Natural killer cell (primary cell): ENCODE data around the gene CPA2. TPM values are rescaled to one million over a fixed set of nuclear protein-coding genes. Genes with fewer than 3 reads are reported as not detected.
"Not testable (repeated sequence)": the region's sequence is repeated elsewhere in the genome, so short reads cannot be mapped to it uniquely, and the experiment has no call there.

Source experiments
- ATAC-seq, 3 donors: fragments of 150-1000 bp in 2 of 3; fragments of 200-7000 bp in 1 of 3; cut with Tn5 transposase; 1 replicate in 1 of 3; 2 replicates in 2 of 3; pipeline ENCODE4 v1.10.0; 2021; ENCODE audit warnings: mild to moderate bottlenecking in 2 of 3, moderate library complexity in 2 of 3
- DNase-seq, 2 donors: peaks; one replicate each; pipeline versions ENCODE4 v3.0.0 to v3.0.0-alpha.2; 2013 to 2021; ENCODE audit warnings: mixed read lengths in 1 of 2
- H3K27ac ChIP-seq: one replicate; pipeline ENCODE4 v1.5.1; 2013; ENCODE audit warnings: mild to moderate bottlenecking, low read length
- H3K27me3 ChIP-seq: one replicate; pipeline ENCODE4 v1.6.1; 2013; ENCODE audit warnings: low read length; ENCODE audit not compliant: control insufficient read depth, insufficient read depth
- H3K36me3 ChIP-seq: one replicate; pipeline ENCODE4 v1.6.1; 2013; ENCODE audit warnings: low read length; ENCODE audit not compliant: control insufficient read depth, insufficient read depth
- H3K4me1 ChIP-seq: one replicate; pipeline ENCODE4 v1.6.1; 2013; ENCODE audit warnings: low read length; ENCODE audit not compliant: control insufficient read depth, insufficient read depth
- H3K4me3 ChIP-seq: one replicate; pipeline ENCODE4 v1.5.1; 2013; ENCODE audit warnings: low read length
- H3K9me3 ChIP-seq: one replicate; pipeline ENCODE4 v1.6.1; 2013; ENCODE audit warnings: low read length; ENCODE audit not compliant: control insufficient read depth, insufficient read depth
- H3K27ac Mint-ChIP-seq, 2 donors: one replicate each; pipeline ENCODE4 v1.8.0; 2022; ENCODE audit warnings: mild to moderate bottlenecking in 2 of 2, mixed read lengths in 2 of 2, moderate library complexity in 1 of 2
- H3K27me3 Mint-ChIP-seq, 2 donors: one replicate each; pipeline ENCODE4 v1.8.0; 2022; ENCODE audit warnings: low read depth in 2 of 2, mixed read lengths in 2 of 2
- H3K36me3 Mint-ChIP-seq: one replicate; pipeline ENCODE4 v1.8.0; 2022; ENCODE audit warnings: mixed read lengths
- H3K4me1 Mint-ChIP-seq, 2 donors: one replicate each; pipeline ENCODE4 v1.8.0; 2022; ENCODE audit warnings: mixed read lengths in 2 of 2
- H3K4me3 Mint-ChIP-seq: one replicate; pipeline ENCODE4 v1.8.0; 2022; ENCODE audit warnings: mild to moderate bottlenecking, moderate library complexity, mixed read lengths
- H3K9me3 Mint-ChIP-seq, 2 donors: one replicate each; pipeline ENCODE4 v1.8.0; 2022; ENCODE audit warnings: mixed read lengths in 2 of 2
- CTCF ChIP-seq: fragments of 200-600 bp; IDR thresholded peaks from one replicate; pipeline ENCODE4 v1.8.0; 2022; ENCODE audit warnings: antibody characterized with exemption
- WGBS: methylation state at CpG from one replicate; pipeline ENCODE4 v1.1.7; 2013; ENCODE audit warnings: missing lambda C conversion rate; ENCODE audit not compliant: insufficient coverage; 5-methylcytosine and 5-hydroxymethylcytosine counted together
- intact Hi-C: fragments of 100-400 bp; cut with micrococcal nuclease; formaldehyde crosslinking; loops from one replicate; pipeline ENCODE4 v1.14.2; 2022
- total RNA-seq, 4 donors: library from RNA; stranded (reverse); fragments of 120-200 nt in 1 of 4; gene quantifications; one replicate each; pipeline versions ENCODE4 v1.2.3 to v1.2.4, GENCODE V29; 2013 to 2022

The CPA2 gene
- total RNA-seq, 3 donors from 2014 or later (not counting 1 experiment from before 2014, with no cell fraction given), result not detected

GRCh38 chr7:130240240-130240639 lies 26.4 kb upstream of the CPA2 start:
- peaks cover 18 to 20% of the 10 kb centered on the region in 2 donors for H3K27me3 Mint-ChIP-seq
- H3K36me3 Mint-ChIP-seq, result no peaks in the 10 kb centered on the region
- no peak overlapping the region for H3K27ac ChIP-seq
- TF ChIP-seq CTCF, result no peak
- DNase-seq (no peak), ATAC-seq (no peak)
- no peak overlapping the region for H3K4me3 ChIP-seq
- H3K4me1 ChIP-seq, result no peaks in the 10 kb centered on the region
- WGBS, result 100% methylated on average over 1 of the region's 1 CpG
- H3K9me3 Mint-ChIP-seq, result no peaks in the 10 kb centered on the region
- H3K36me3 ChIP-seq, result no peaks in the 10 kb centered on the region
- peaks cover 2% of the 10 kb centered on the region for H3K27me3 ChIP-seq
- no peaks in the 10 kb centered on the region for H3K9me3 ChIP-seq
- no peak overlapping the region for H3K4me3 Mint-ChIP-seq
- H3K27ac Mint-ChIP-seq, result no peak overlapping the region
- H3K4me1 Mint-ChIP-seq, result peaks cover 0 to 5% of the 10 kb centered on the region in 2 donors
- intact Hi-C loops, result loop anchor here (5.0 kb wide), 1 partner anchor 322 kb away; no protein-coding TSS in a partner anchor

GRCh38 chr7:130242198-130243014 lies 24.3 kb upstream of the CPA2 start:
- H3K4me1 Mint-ChIP-seq, result peaks cover 0 to 5% of the 10 kb centered on the region in 2 donors
- peak; percentile 70 for TF ChIP-seq CTCF
- WGBS, result 20% methylated on average over 4 of the region's 5 CpGs
- intact Hi-C loops, result loop anchor here (1.0 to 5.0 kb wide), 3 partner anchors 320 to 590 kb away; no protein-coding TSS in a partner anchor
- H3K36me3 Mint-ChIP-seq, result no peaks in the 10 kb centered on the region
- H3K4me3 Mint-ChIP-seq, result no peak overlapping the region
- H3K27ac Mint-ChIP-seq, result no peak overlapping the region
- Histone ChIP-seq H3K4me1 (no peaks in the 10 kb centered on the region), H3K27me3 (peaks cover 2% of the 10 kb centered on the region), H3K27ac (no peak overlapping the region), H3K36me3 (no peaks in the 10 kb centered on the region), H3K4me3 (no peak overlapping the region), H3K9me3 (no peaks in the 10 kb centered on the region)
- H3K9me3 Mint-ChIP-seq, result no peaks in the 10 kb centered on the region
- DNase-seq, result peak; percentile 35 to 72
- peaks cover 12 to 26% of the 10 kb centered on the region in 2 donors for H3K27me3 Mint-ChIP-seq
- peak; percentile 53 to 71 (median 64) for ATAC-seq

- H3K4me3 ChIP-seq, H3K4me1 ChIP-seq, H3K9me3 ChIP-seq, H3K4me1 Mint-ChIP-seq, H3K9me3 Mint-ChIP-seq, ATAC-seq, DNase-seq, H3K36me3 Mint-ChIP-seq, H3K4me3 Mint-ChIP-seq, H3K27ac ChIP-seq, H3K27me3 ChIP-seq, H3K27ac Mint-ChIP-seq, H3K36me3 ChIP-seq: not testable (repeated sequence)
- intact Hi-C loops, result loop anchor here (2.0 to 5.0 kb wide), 2 partner anchors 319 to 589 kb away; no protein-coding TSS in a partner anchor
- H3K27me3 Mint-ChIP-seq, result peaks cover 12 to 26% of the 10 kb centered on the region in 2 donors
- WGBS, result 33% methylated on average over 1 of the region's 1 CpG
These were observed 23.2 kb upstream of the CPA2 start for GRCh38 chr7:130243486-130243885.

- intact Hi-C loops, H3K36me3 Mint-ChIP-seq, H3K36me3 ChIP-seq, DNase-seq, ATAC-seq, H3K4me1 Mint-ChIP-seq, H3K9me3 Mint-ChIP-seq, H3K4me1 ChIP-seq, H3K27ac ChIP-seq, H3K27me3 ChIP-seq, H3K4me3 Mint-ChIP-seq, H3K4me3 ChIP-seq, H3K27ac Mint-ChIP-seq, H3K9me3 ChIP-seq: not testable (repeated sequence)
- 100% methylated on average over 1 of the region's 1 CpG for WGBS
- H3K27me3 Mint-ChIP-seq, result peaks cover 12 to 26% of the 10 kb centered on the region in 2 donors
These were observed 20.2 kb upstream of the CPA2 start for GRCh38 chr7:130246491-130246890.

GRCh38 chr7:130248842-130249241 lies 17.8 kb upstream of the CPA2 start:
- DNase-seq, H3K27ac Mint-ChIP-seq, H3K4me3 Mint-ChIP-seq, H3K27me3 ChIP-seq, H3K9me3 ChIP-seq, H3K9me3 Mint-ChIP-seq, H3K36me3 Mint-ChIP-seq, H3K4me1 Mint-ChIP-seq, H3K4me3 ChIP-seq, intact Hi-C loops, H3K27ac ChIP-seq, H3K4me1 ChIP-seq, ATAC-seq, H3K36me3 ChIP-seq: not testable (repeated sequence)
- WGBS, result 85% methylated on average over 4 of the region's 5 CpGs
- H3K27me3 Mint-ChIP-seq, result peaks cover 18 to 33% of the 10 kb centered on the region in 2 donors

GRCh38 chr7:130249626-130250025 lies 17.0 kb upstream of the CPA2 start:
- H3K9me3 ChIP-seq, H3K36me3 Mint-ChIP-seq, H3K27ac Mint-ChIP-seq, H3K4me1 Mint-ChIP-seq, ATAC-seq, H3K27me3 ChIP-seq, H3K4me1 ChIP-seq, H3K36me3 ChIP-seq, H3K9me3 Mint-ChIP-seq, H3K27ac ChIP-seq, DNase-seq, intact Hi-C loops, H3K4me3 Mint-ChIP-seq, H3K4me3 ChIP-seq: not testable (repeated sequence)
- 100% methylated on average over 1 of the region's 3 CpGs for WGBS
- H3K27me3 Mint-ChIP-seq, result peaks cover 17 to 28% of the 10 kb centered on the region in 2 donors
